ENCODE data around the gene TSR3.

DNA sequence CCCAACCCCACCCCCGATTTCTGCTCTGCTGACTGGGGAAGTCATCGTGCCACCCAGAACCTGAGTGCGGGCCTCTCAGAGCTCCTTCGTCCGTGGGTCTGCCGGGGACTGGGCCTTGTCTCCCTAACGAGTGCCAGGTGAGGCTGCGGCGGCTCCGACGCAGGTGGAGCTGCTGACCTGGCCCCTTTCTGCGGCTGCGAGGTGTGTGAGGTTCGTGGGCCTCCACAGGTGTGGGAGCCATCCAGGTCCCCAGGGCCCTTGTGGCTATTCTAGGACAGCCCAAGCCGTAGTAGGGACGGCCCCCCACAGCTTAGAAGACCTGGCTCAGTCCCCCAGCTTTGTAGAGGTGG, 39.2 kb downstream of the TSR3 start:
- TF ChIP-seq, protein P1, sequence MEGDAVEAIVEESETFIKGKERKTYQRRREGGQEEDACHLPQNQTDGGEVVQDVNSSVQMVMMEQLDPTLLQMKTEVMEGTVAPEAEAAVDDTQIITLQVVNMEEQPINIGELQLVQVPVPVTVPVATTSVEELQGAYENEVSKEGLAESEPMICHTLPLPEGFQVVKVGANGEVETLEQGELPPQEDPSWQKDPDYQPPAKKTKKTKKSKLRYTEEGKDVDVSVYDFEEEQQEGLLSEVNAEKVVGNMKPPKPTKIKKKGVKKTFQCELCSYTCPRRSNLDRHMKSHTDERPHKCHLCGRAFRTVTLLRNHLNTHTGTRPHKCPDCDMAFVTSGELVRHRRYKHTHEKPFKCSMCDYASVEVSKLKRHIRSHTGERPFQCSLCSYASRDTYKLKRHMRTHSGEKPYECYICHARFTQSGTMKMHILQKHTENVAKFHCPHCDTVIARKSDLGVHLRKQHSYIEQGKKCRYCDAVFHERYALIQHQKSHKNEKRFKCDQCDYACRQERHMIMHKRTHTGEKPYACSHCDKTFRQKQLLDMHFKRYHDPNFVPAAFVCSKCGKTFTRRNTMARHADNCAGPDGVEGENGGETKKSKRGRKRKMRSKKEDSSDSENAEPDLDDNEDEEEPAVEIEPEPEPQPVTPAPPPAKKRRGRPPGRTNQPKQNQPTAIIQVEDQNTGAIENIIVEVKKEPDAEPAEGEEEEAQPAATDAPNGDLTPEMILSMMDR (IDR thresholded peaks at IDR 0.05) = no peak
- TF ChIP-seq POLR2A (IDR thresholded peaks at IDR 0.05) = no peak

All from adrenal gland (tissue), 5 donors.